ENCODE results near the gene ANXA6. TPM values are rescaled to one million over a fixed set of nuclear protein-coding genes. Genes with fewer than 3 reads are reported as not detected.

Gene ANXA6
- total and polyA plus RNA-seq, 2 experiments from 2014 or later: 122 to 152 TPM

DNA sequence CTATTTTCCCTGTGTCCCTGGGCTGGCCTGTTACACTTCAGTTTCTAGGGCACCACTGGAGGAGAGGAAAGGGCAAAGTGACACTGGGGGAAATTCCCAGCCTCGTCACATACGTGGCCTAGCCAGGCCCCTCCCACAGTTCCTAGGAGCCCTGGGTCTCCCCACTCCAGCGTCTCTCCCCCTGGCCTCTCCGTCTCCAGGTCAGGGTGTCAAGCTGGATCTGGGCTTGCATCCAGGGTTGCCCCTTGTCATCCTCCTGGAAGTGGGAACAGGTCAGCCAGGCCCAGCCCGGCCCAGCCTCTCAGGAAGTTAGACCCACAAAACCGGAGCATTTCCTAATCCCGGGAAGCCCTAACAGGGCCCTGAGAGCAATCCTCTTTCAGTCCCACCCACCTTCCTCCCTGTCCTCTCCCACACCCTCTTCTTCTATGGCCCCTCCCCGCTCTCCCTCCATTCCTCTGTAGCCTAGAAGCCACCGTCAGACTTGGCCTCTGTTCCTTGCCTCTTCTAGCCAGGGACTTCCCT is 72.0 kb downstream of the ANXA6 start:
- Histone ChIP-seq H3K79me2 (peaks cover 12% of the 10 kb centered on the region), H4K20me1 (ENCODE audit: insufficient read depth, poor library complexity, severe bottlenecking) (no peaks in the 10 kb centered on the region), H3K27ac (peak overlapping the region; percentile 85), H3K27me3 (no peaks in the 10 kb centered on the region), H3K9me2 (replicated peaks; ENCODE audit: insufficient read depth) (no peaks in the 10 kb centered on the region), H3K36me3 (replicated peaks; ENCODE audit: insufficient read depth, low read depth) (no peaks in the 10 kb centered on the region), H3K4me3 (no peak overlapping the region), H2AFZ (no peak overlapping the region), H3K4me2 (no peak overlapping the region), H3K4me1 (ENCODE audit: insufficient read depth) (peaks cover 25% of the 10 kb centered on the region), H3K9me3 (ENCODE audit: low read depth) (no peaks in the 10 kb centered on the region)
- 52% methylated on average over 9 of the region's 9 CpGs for WGBS (ENCODE audit: low lambda C conversion rate, missing lambda C conversion rate)
- peak; percentile 75 for DNase-seq (ENCODE audit: low spot score)
- no peak for TF ChIP-seq CTCF (IDR thresholded peaks at IDR 0.05; ENCODE audit: poor library complexity)

GRCh38 chr5:151084363-151084762 is 73.2 kb downstream of the ANXA6 start:
- Histone ChIP-seq H3K4me2 (no peak overlapping the region), H3K9me3 (ENCODE audit: low read depth) (no peaks in the 10 kb centered on the region), H3K9me2 (replicated peaks; ENCODE audit: insufficient read depth) (no peaks in the 10 kb centered on the region), H3K36me3 (replicated peaks; ENCODE audit: insufficient read depth, low read depth) (no peaks in the 10 kb centered on the region), H3K4me1 (ENCODE audit: insufficient read depth) (peaks cover 25% of the 10 kb centered on the region), H4K20me1 (ENCODE audit: insufficient read depth, poor library complexity, severe bottlenecking) (peaks cover 6% of the 10 kb centered on the region), H2AFZ (no peak overlapping the region), H3K4me3 (no peak overlapping the region), H3K27ac (peak overlapping the region; percentile 85), H3K79me2 (peaks cover 22% of the 10 kb centered on the region), H3K27me3 (no peaks in the 10 kb centered on the region)
- TF ChIP-seq CTCF (IDR thresholded peaks at IDR 0.05; ENCODE audit: poor library complexity) (no peak), EZH2phosphoT487 (IDR thresholded peaks at IDR 0.05; ENCODE audit: low read depth, severe bottlenecking, unreplicated experiment) (no peak), EZH2 (IDR thresholded peaks at IDR 0.05; ENCODE audit: borderline replicate concordance) (no peak)
- no peak for DNase-seq (ENCODE audit: low spot score)
- 94% methylated on average over 7 of the region's 7 CpGs for WGBS (ENCODE audit: low lambda C conversion rate, missing lambda C conversion rate)

GRCh38 chr5:151083081-151083676 is 74.4 kb downstream of the ANXA6 start:
- Histone ChIP-seq H3K27ac (peak overlapping the region; percentile 100), H3K36me3 (replicated peaks; ENCODE audit: insufficient read depth, low read depth) (no peaks in the 10 kb centered on the region), H3K79me2 (peaks cover 34% of the 10 kb centered on the region), H4K20me1 (ENCODE audit: insufficient read depth, poor library complexity, severe bottlenecking) (peaks cover 13% of the 10 kb centered on the region), H3K27me3 (no peaks in the 10 kb centered on the region), H3K4me2 (peak overlapping the region; percentile 96), H2AFZ (no peak overlapping the region), H3K9me2 (replicated peaks; ENCODE audit: insufficient read depth) (no peaks in the 10 kb centered on the region), H3K4me1 (ENCODE audit: insufficient read depth) (peaks cover 25% of the 10 kb centered on the region), H3K4me3 (no peak overlapping the region), H3K9me3 (ENCODE audit: low read depth) (no peaks in the 10 kb centered on the region)
- peak; percentile 73 for DNase-seq (ENCODE audit: low spot score)
- WGBS (ENCODE audit: low lambda C conversion rate, missing lambda C conversion rate): 82% methylated on average over 3 of the region's 3 CpGs
- no peak for TF ChIP-seq EZH2 (IDR thresholded peaks at IDR 0.05; ENCODE audit: borderline replicate concordance)
- no peak for TF ChIP-seq CTCF (IDR thresholded peaks at IDR 0.05; ENCODE audit: poor library complexity)
- no peak for TF ChIP-seq EZH2phosphoT487 (IDR thresholded peaks at IDR 0.05; ENCODE audit: low read depth, severe bottlenecking, unreplicated experiment)
